Measurements from ENCODE around the gene RNASE11.
"Not testable (repeated sequence)": the region's sequence is repeated elsewhere in the genome, so short reads cannot be mapped to it uniquely, and the experiment has no call there.

RNASE11 gene

DNA sequence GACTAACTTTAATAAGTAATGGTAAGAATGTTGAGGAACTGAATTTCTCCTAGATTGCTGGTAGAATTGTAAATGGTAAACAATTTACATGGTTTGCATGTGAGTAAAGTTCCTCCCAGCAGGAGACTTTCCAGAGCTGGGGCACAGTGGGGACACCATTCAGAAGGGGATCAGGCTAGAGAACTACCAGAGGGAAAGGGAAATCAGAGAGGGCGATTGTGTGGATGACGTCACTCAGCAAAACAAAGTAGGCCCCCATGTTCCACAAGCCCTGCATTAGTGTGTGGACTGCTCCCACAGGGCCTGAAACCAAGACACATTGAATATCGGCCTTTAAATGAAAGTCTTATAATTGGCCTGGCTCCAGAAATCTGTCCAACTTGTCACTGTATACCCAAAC, 9.5 kb downstream of the RNASE11 start:
- DNase-seq: no peak

DNA sequence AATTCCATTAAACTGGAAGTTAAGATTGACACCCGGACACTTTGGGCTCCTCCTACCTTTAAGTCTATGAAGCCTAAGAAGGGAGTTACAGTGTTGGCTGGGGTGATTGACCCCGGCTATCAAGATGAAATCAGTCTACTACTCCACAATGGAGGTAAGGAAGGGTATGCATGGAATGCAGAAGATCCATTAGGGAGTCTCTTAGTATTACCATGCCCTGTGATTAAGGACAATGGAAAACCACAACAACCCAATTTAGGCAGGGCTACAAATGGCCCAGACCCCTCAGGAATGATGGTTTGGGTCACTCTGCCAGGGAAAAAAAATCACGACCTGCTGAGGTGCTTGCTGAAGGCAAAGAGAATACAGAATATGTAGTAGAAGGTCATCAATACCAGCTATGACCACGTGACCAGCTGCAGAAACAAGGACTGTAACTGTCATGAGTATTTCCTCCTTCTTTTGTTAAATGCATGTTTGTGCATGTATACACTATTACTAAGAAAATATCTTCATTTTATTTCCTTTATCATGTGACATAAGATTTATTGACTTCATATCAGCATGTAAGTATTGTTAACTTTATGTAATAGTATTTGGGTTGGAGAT, 15.3 kb downstream of the RNASE11 start:
- DNase-seq: not testable (repeated sequence)

DNA sequence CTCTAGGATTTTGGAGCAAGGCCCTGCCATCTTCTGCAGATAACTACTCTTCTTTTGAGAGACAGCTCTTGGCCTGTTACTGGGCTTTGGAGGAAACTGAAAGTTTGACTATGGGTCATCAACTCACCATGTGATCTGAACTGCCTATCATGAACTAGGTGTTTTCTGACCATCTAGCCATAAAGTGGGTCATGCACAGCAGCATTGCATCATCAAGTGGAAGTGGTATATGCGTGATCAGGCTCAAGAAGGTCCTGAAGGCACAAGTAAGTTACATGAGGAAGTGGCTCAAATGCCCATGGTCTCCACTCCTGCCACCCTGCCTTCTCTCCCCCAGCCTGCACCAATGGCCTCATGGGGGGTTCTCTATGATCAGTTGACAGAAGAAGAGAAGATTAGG, 17.1 kb downstream of the RNASE11 start:
- not testable (repeated sequence) for DNase-seq

DNA sequence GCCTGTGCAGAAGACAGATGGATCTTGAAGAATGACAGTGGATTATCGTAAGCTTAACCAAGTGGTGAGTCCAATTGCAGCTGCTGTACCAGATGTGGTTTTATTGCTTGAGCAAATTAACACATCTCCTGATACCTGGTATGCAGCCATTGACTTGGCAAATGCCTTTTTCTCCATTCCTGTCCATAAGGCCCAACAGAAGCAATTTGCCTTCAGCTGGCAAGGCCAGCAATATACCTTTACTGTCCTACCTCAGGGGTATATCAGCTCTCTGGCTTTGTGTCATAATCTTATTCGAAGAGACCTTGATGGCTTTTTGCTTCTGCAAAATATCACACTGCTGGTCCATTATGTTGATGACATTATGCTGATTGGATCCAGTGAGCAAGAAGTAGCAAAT, 17.9 kb downstream of the RNASE11 start:
- not testable (repeated sequence) for DNase-seq

DNA sequence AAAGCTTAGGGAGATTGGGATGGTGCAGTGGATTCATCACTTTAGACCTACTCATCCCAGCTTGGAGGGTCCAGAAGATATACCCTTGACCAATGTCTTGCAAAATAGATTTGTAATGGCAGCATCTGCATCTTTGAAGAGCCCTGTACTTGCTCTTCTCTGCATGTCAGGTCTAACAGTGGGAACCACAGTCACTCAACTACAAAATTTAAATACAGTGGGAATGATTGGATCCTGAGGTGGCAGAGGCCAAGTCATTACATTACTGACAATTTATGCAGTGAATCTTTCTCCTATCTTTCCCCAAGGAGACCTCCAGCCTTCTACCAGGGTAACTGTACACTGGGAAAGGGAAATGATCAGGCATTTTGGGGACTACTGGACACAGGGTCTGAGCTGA, 18.7 kb downstream of the RNASE11 start:
- no peak for DNase-seq

DNA sequence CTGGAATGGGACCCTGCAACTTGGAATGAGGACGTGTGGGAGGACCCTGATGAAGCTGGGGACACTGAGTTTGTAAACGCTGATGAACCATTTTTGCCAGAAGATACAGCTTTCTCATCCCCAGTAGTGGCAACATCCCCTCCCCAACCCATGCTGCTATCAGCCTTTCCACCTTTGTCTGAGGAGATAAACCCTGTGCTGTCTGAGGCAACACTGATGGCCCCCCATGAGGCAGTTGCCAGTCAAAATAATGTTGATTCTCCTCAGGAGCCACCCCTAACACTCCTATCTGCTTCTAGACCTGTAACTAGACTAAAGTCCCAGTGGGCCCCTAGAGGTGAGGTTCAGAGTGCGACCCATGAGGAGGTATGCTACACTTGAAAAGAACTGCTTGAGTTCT, 19.4 kb downstream of the RNASE11 start:
- DNase-seq: no peak

DNA sequence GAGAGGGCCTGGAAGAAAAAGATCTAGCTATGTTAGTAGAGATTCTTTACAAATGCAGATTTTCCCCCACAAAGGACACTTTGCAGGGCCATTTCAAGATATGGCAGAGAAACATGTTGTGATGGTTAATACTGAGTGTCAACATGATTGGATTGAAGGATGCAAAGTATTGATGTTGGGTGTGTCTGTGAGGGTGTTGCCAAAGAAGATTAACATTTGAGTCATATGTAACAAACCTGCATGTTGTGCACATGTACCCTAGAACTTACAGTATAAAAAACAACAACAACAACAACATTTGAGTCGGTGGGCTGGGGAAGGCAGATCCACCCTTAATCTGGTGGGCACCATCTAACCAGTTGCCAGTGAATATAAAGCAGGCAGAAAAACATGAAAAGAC, 20.6 kb downstream of the RNASE11 start:
- DNase-seq: not testable (repeated sequence)

DNA sequence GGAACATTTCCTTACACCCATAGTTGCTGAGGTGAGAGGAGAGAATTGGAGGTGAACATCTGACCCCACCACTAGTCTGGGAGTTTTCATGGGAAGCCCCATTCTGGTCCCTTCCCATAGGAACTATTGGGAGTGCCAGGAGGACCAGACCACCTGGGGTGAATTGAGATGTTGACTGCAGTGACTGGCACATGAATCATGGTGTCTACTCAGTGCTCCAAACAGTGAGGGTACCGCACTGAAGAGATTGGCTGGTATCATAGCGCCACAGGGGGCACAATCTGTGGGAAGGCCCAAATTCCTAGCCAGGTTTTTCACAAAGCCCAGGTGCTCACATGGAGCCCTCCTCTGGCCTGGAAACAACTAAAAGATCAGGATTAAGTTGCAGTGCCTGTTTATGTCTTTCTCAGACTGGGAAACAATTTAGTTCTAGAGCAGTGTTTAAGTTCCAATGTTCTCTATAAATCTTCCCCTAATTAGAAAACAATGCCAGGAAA, 23.3 kb downstream of the RNASE11 start:
- no peak for DNase-seq

DNA sequence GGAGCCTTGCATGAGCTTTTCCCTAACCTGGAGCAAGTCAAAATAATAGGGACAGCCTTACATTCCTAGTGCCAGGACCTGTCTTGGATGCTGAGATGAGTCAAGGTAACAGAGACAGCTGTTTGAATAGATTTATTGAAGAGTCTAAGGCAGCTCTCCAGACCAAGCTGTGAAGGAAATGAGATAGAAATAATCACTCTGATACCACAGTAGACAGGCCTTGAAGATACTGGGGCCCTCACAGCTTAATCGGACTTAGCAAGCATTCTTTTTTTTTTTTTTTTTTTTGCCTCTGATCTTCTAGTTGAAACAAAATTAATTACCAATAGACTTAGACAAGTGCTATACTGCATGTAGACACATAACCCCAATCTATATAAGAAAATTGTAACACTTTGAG, 23.8 kb downstream of the RNASE11 start:
- no peak for DNase-seq

DNA sequence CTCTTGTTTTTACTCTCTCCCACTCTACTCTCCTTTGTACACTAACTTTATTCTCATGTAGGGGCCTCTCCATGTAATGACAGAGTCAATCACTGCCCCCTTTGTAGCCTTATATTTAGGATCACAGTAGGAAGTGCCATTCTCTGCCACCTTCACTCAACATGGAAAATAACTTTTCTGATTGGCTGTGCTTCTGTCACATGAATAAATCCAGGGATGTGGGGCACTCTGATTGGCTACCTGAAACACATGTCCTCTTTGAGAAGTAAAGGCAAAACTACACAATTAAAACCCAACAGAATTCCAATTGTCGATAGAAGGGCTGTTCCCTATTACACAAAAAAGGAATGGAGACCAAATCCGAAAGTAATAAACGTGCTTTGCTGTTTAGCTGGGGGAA, 26.8 kb downstream of the RNASE11 start, which contains the start of gene RNASE9:
RNASE9 (minus strand) TSS at position 87 of the 400 bp plus-strand sequence.
- no peak for DNase-seq

DNA sequence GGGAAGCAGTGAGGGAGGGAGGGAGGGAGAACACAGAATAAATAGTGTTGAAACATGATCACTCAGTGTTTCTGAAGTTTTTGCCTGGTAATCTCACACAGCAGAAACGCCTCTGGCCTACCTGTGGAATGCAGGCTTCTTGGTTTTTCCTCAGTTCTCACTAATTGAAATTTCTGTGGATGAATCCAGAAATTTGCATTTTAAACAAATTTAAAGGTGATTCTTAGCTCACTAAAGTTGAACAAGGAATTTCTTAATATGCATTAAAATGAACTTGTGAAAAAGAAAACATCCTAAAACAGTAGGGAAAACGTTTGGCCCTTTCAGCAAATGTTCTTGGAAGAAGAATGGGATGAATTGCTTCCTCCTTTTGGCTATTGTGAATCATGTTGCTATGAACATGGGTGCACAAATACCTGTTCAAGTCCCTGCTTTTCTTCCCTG, 28.3 kb downstream of the RNASE11 start:
- DNase-seq: no peak

DNA sequence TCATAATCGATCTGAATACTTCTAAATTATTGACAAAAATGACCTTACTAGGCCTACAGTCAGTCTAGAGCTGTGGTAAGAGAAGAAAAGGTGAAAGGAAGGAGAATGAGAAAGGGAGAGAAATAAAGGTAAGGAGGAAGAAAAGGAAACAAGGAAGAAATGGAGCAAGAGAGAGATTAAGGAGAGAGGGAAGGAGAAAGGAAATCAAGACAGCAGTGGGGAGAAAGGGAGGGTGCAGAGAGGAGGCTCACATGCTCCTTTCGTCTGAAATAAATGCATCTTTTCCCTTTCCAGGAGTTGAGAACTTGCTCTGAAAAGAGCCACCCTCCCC, 30.6 kb downstream of the RNASE11 start:
- DNase-seq: no peak

DNA sequence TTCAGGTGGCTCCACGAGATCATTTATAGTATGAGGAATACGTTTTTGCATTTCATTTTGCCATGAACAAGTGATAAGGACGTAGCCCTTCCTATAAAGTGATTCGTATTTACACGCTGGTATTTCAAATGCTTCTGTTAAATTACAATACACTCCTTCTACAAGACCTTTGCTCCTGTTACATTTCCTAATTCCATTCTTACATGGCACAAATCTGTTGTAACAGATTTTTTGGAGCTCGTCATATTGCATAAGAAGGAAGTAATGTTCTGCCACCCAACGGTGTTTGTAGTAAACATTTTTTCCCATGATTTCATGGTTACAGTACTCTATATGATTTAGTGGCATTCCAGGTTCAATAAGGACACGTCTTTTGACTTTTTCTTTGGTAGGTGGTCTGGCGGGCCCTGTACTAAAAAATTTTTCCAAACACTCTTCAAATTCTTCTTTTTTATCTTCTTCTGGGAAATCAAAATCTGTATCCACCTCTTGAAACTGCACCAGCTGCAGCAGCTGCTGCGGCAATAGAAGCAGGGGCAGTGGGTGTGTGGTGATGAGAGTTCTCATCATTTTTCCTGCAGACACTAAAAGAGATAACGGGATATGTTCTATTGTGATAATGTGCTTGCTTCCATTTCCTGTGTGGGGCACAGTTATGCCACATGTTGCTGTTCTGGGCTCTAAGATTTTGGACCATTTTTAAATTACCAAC, 31.1 kb downstream of the RNASE11 start:
- no peak for DNase-seq

DNA sequence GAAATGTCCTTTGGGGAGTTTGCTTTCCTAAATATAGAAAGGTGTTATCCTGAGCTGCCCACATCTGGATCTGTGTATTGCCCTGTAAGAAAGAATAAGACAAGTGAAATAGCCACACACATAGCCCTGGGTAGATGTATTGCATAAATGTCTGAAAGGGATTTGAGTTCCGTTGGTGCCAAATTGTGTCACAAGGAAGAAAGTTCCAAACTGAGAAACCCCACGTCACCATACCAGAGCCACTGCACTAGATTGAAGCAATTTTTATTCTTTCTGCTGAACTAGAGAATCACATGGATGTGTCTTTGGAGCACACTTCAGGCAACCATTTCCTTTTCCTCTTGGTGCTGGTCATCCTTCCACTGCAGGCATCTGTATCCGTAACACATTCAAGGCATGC, 32.0 kb downstream of the RNASE11 start:
- DNase-seq: no peak

DNA sequence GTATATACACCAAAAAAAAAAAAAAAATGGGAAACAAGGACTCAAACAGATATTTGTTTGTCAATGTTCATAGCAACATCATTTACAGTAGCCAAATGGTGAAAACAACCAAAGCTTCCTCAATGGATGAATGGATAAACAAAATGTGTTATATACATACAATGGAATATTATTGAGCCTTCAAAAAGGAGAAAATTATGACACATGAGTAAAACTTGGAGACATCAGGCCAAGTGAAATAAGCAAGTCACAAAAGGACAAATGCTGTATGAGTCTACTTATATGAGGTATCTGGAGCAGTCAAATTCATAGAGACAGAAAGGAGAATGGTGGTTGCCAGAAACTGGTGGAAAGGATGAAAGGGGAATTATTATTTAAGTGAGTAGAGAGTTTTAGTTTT, 34.8 kb downstream of the RNASE11 start:
- DNase-seq: no peak

DNA sequence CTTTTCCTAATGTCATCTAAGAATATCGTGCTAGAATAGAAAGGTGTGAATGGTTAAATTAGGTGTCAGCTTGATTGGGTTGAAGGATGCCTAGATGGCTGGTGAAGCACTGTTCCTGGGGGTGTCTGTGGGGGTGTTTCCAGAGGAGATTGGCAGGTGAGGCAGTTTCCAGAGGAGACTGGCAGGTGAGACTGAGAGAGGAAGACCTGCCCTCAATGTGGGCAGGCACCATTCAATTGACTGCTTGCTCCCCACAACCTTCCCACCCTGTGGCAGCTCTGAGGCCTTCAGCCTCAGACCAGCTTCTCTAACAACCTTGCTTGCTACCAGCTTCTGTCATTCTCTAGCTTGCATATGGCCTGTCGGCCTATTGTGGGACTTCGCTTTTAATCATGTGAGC, 36.2 kb downstream of the RNASE11 start:
- no peak for DNase-seq

DNA sequence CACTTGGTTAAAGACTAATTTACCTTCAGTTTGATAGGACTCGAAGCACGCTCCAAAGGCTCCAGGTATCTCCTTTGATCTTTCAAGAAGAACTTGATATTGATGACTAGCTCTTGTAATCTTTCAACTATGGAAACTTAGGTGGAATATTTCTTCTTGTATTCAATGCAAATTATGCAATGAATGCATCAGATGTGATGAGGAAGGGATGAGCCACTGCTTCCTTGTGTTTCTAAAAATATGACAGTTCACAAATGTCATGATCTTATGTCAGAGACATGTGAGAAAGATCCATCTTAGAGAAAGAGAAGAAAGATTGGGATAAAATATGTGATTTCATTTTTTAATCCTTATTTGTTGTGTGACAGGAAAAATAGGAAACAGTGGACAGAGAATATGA, 36.9 kb downstream of the RNASE11 start:
- DNase-seq: no peak

DNA sequence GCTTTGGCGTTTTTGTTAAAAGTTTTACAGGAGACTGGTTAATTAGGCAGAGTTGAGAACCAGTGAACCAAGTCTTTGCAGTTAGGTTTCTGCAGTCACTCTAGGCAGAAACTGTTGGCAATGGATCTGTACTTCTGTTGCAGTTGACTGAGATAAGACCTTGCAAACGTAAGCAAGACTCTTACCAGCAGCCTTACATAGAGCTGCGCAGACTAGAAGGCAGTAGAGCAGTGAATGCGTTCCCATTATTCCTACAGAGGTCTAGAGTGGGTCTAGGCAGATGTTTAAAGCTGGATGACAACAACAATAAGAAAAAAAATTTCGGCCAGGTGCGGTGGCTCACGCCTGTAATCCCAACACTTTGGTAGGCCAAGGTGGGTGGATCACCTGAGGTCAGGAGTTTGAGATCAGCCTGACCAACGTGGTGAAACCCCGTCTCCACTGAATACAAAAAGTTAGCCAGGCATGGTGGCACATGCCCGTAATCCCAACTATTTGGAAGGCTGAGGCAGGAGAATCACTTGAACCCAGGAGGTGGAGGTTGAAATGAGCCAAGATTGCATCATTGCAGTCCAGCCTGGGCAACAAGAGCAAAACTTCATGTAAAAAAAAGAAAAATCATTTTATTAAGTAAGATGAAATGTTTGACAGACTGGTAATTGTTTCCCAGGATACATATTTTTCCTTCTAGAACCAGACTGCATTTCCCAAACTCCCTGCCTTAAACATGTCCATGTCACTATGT, 39.2 kb downstream of the RNASE11 start:
- no peak for DNase-seq

DNA sequence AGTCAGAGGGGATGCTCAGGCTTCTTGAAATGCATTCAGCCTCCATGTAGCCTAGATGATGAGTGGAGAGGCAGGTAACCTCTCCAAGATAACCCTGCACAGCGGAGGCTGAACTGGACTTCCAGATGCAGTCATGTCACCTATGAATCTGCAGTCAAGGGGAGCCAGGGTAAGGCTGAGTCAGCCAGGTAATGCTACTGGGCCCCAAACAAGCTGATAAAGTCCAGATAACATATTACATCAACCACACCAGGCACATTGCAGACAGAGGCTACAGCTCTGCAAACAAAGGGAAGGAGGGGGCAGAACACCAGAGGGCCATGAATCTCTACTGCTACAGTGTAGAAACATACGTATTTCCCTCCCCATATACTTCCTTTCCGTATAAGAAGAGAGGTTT, 40.9 kb downstream of the RNASE11 start:
- no peak for DNase-seq

DNA sequence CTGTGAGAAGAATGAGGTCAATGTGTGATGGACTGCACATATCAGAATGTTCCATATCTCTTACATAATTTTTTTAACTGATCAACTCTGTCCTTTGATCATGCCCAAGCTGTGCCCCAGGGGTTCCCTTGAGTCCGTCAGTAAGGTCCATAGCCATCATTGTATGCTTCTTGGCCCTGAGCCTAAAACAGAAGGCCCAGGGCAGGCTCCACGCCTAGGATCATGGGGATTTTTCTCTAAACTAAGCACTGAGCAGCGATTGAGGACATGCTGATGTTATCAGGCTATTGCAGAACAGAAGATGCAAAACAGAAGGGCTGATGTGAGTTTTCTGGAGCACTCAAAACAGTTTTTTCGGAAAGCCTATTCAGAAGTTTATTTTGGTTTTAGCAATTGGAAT, 47.9 kb downstream of the RNASE11 start:
- no peak for DNase-seq

All from GF-D8 (cell line).